Measurements from ENCODE around the gene CXCL13.

DNA sequence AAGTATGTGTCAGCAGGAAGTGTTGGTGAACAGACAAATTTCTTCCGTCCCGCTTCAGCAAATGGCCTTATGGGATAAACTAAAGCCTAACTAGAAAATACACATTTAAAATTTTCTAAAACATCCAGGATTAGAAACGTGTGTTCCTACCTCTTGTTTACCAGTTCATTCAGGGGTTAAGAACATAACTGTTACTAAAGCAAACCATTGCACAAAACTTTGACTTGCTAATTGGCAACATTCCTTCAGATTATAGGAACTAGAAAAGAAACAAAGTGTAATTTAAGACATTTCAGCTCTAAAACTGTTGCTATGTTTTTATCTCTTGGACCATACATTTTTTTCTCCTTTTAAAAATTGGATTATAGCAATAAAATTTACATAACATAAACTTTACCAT lies 39.5 kb upstream of the CXCL13 start:
- no peak for TF ChIP-seq MXD4 (CRISPR knock-in tag; IDR thresholded peaks at IDR 0.05; ENCODE audit: borderline replicate concordance)
- TF ChIP-seq, protein P1, sequence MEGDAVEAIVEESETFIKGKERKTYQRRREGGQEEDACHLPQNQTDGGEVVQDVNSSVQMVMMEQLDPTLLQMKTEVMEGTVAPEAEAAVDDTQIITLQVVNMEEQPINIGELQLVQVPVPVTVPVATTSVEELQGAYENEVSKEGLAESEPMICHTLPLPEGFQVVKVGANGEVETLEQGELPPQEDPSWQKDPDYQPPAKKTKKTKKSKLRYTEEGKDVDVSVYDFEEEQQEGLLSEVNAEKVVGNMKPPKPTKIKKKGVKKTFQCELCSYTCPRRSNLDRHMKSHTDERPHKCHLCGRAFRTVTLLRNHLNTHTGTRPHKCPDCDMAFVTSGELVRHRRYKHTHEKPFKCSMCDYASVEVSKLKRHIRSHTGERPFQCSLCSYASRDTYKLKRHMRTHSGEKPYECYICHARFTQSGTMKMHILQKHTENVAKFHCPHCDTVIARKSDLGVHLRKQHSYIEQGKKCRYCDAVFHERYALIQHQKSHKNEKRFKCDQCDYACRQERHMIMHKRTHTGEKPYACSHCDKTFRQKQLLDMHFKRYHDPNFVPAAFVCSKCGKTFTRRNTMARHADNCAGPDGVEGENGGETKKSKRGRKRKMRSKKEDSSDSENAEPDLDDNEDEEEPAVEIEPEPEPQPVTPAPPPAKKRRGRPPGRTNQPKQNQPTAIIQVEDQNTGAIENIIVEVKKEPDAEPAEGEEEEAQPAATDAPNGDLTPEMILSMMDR (IDR thresholded peaks at IDR 0.05) = no peak
- no peak for TF ChIP-seq SMAD3 (CRISPR knock-in tag; IDR thresholded peaks at IDR 0.05; ENCODE audit: borderline replicate concordance)
- no peak for TF ChIP-seq NR1H2 (CRISPR knock-in tag; IDR thresholded peaks at IDR 0.05)
- TF ChIP-seq, protein P2, sequence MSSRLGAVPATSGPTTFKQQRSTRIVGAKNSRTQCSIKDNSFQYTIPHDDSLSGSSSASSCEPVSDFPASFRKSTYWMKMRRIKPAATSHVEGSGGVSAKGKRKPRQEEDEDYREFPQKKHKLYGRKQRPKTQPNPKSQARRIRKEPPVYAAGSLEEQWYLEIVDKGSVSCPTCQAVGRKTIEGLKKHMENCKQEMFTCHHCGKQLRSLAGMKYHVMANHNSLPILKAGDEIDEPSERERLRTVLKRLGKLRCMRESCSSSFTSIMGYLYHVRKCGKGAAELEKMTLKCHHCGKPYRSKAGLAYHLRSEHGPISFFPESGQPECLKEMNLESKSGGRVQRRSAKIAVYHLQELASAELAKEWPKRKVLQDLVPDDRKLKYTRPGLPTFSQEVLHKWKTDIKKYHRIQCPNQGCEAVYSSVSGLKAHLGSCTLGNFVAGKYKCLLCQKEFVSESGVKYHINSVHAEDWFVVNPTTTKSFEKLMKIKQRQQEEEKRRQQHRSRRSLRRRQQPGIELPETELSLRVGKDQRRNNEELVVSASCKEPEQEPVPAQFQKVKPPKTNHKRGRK (CRISPR knock-in tag; IDR thresholded peaks at IDR 0.05; ENCODE audit: borderline replicate concordance) = no peak
- TF ChIP-seq, protein P3, sequence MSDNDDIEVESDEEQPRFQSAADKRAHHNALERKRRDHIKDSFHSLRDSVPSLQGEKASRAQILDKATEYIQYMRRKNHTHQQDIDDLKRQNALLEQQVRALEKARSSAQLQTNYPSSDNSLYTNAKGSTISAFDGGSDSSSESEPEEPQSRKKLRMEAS (CRISPR knock-in tag; IDR thresholded peaks at IDR 0.05) = no peak
- TF ChIP-seq, protein P4, sequence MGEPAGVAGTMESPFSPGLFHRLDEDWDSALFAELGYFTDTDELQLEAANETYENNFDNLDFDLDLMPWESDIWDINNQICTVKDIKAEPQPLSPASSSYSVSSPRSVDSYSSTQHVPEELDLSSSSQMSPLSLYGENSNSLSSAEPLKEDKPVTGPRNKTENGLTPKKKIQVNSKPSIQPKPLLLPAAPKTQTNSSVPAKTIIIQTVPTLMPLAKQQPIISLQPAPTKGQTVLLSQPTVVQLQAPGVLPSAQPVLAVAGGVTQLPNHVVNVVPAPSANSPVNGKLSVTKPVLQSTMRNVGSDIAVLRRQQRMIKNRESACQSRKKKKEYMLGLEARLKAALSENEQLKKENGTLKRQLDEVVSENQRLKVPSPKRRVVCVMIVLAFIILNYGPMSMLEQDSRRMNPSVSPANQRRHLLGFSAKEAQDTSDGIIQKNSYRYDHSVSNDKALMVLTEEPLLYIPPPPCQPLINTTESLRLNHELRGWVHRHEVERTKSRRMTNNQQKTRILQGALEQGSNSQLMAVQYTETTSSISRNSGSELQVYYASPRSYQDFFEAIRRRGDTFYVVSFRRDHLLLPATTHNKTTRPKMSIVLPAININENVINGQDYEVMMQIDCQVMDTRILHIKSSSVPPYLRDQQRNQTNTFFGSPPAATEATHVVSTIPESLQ (CRISPR knock-in tag; IDR thresholded peaks at IDR 0.05) = no peak
- TF ChIP-seq ZBTB21 (CRISPR knock-in tag; IDR thresholded peaks at IDR 0.05; ENCODE audit: borderline replicate concordance) = no peak
- TF ChIP-seq MYBL2 (CRISPR knock-in tag; IDR thresholded peaks at IDR 0.05) = no peak
